Neutrophil (primary cell): Measurements from ENCODE around the gene TMOD4.
A peak's percentile ranks its signal among the peaks of the same experiment; 100 is the strongest.
"Not testable (repeated sequence)": the region's sequence is repeated elsewhere in the genome, so short reads cannot be mapped to it uniquely, and the experiment has no call there.

Source experiments
- H3K27ac ChIP-seq: fragments of 200-600 bp; sonication (generic); 2 replicates; pipeline ENCODE4 v1.5.1; 2016; ENCODE audit warnings: mild to moderate bottlenecking, moderate library complexity
- H3K27me3 ChIP-seq: fragments of 200-600 bp; sonication (generic); 2 replicates; pipeline ENCODE4 v1.6.0; 2016; ENCODE audit warnings: mild to moderate bottlenecking
- H3K36me3 ChIP-seq: fragments of 200-600 bp; sonication (generic); 2 replicates; pipeline ENCODE4 v1.5.1; 2017
- H3K4me1 ChIP-seq, 2 experiments: fragments of 200-600 bp in 1 of 2; sonication (generic) in 1 of 2; 1 replicate in 1 of 2; 2 replicates in 1 of 2; pipeline versions ENCODE4 v1.5.1 to v1.6.1; 2013 to 2016; ENCODE audit warnings: low read depth in 1 of 2, low read length in 1 of 2, mild to moderate bottlenecking in 1 of 2, moderate library complexity in 1 of 2; ENCODE audit not compliant: control insufficient read depth in 1 of 2, insufficient read depth in 1 of 2
- H3K4me3 ChIP-seq, 2 experiments: fragments of 200-600 bp in 1 of 2; sonication (generic) in 1 of 2; 1 replicate in 1 of 2; 2 replicates in 1 of 2; pipeline ENCODE4 v1.5.1; 2013 to 2016; ENCODE audit warnings: low read depth in 1 of 2, low read length in 1 of 2, mild to moderate bottlenecking in 1 of 2, moderate library complexity in 1 of 2
- H3K9me3 ChIP-seq: fragments of 200-600 bp; sonication (generic); 2 replicates; pipeline ENCODE4 v1.5.1; 2016
- TF ChIP-seq, protein P1 (sequence below): fragments of 200-600 bp; sonication (generic); IDR thresholded peaks from 2 replicates; pipeline ENCODE4 v1.5.1; 2016; ENCODE audit warnings: antibody characterized with exemption

Gene TMOD4

DNA sequence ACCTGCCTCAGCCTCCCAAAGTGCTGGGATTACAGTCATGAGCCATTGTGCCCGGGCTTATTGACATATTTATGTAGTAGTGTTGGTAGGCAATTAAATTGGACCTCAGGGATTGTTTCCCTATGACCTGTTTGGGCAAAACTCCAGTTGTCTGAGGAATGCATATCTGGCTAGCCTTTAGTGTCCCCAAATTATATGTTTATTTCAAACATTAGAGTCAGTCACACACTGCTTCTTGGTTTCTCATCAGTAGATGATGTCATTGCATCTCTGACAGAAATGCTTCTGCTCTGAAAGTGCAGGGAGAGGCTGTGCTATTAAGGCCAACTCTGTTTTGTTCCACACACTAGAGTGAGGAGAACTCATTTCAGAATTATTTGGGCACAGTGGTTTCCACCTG lies 35.0 kb upstream of the TMOD4 start:
- no peak overlapping the region for H3K27ac ChIP-seq
- H3K36me3 ChIP-seq = peaks cover 48% of the 10 kb centered on the region
- no peaks in the 10 kb centered on the region for H3K9me3 ChIP-seq
- H3K4me3 ChIP-seq = no peak overlapping the region
- no peaks in the 10 kb centered on the region for H3K27me3 ChIP-seq
- TF ChIP-seq, protein P1, sequence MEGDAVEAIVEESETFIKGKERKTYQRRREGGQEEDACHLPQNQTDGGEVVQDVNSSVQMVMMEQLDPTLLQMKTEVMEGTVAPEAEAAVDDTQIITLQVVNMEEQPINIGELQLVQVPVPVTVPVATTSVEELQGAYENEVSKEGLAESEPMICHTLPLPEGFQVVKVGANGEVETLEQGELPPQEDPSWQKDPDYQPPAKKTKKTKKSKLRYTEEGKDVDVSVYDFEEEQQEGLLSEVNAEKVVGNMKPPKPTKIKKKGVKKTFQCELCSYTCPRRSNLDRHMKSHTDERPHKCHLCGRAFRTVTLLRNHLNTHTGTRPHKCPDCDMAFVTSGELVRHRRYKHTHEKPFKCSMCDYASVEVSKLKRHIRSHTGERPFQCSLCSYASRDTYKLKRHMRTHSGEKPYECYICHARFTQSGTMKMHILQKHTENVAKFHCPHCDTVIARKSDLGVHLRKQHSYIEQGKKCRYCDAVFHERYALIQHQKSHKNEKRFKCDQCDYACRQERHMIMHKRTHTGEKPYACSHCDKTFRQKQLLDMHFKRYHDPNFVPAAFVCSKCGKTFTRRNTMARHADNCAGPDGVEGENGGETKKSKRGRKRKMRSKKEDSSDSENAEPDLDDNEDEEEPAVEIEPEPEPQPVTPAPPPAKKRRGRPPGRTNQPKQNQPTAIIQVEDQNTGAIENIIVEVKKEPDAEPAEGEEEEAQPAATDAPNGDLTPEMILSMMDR = no peak
- H3K4me1 ChIP-seq = peaks cover 0 to 4% of the 10 kb centered on the region in 2 experiments

DNA sequence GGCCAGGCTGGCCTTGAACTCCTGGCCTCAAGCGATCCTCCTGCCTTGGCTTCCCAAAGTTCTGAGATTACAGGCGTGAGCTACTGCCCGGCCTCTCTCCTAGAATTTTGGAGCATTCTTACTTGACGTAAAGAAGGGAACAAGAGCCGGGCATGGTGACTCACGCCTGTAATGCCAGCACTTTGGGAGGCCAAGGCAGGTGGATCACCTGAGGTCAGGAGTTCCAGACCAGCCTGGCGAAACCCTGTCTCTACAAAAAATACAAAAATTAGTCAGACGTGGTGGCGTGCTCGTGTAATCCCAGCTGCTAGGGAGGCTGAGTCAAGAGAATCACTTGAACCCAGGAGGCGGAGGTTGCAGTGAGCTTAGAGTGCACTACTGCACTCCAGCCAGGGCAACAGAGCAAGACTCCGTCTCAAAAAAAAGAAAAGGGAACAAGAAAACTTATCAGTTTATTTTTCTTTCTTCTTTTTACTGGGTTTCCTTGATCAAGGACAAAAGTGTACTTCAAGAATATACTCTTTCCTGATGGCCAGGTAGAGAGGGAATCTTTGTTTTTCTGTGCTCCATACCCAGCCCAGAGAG lies 29.7 kb upstream of the TMOD4 start:
- not testable (repeated sequence) for H3K27me3 ChIP-seq, H3K9me3 ChIP-seq, H3K4me3 ChIP-seq, H3K4me1 ChIP-seq
- Histone ChIP-seq H3K36me3 (peaks cover 43% of the 10 kb centered on the region), H3K27ac (peak overlapping the region; percentile 53)

GRCh38 chr1:151199873-151200581 lies 24.2 kb upstream of the TMOD4 start:
- Histone ChIP-seq H3K27me3 (peaks cover 4% of the 10 kb centered on the region), H3K36me3 (peaks cover 13% of the 10 kb centered on the region), H3K4me3 (peak overlapping the region; percentile 88 to 99), H3K9me3 (no peaks in the 10 kb centered on the region), H3K27ac (peak overlapping the region; percentile 94), H3K4me1 (peaks cover 19 to 22% of the 10 kb centered on the region in 2 experiments)
- TF ChIP-seq, protein P1 = no peak

DNA sequence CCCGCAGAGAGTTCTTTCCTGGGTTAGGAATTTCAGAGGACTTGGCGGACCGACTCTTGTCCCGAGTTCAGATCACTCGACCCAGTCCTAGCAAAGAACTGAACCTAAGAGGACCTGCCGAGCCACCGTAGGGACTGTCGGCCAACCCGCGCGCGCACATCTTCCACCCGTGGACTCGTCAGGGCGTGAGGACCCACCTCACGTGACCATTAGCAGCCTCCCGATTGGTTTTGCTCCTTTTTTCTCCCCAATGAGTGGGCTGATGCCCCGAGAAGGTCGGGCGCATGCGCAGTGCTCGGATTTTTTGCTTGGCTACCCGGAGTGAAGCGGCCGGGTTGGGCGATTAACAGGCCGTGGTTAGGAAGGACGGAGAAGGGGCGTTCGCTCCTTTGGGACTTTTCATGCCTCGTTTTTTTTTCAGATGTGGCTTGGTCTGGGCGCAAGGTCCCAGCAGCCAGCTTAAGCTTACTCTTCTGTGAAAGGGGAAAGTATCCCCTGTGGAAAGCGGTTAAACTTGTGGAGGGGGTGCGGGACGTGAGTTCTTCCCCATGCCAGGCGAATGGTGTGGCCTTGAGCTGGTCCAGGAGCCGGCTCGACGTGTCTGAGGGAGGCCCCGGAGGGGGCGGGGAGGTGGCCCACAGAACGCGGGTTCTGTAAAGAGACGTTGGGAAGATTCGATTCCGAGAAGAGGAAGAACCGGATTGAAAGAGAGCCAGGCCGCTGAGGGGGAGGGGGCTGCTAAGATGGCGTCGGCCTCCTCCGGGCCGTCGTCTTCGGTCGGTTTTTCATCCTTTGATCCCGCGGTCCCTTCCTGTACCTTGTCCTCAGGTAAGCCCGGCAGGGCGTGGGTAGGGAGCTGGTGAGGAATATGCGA lies 22.7 kb upstream of the TMOD4 start, which contains the start of gene PIP5K1A:
Gene PIP5K1A, plus strand, starts transcription at position 299 of the 874 bp plus-strand sequence. Its CDS starts 445 bp downstream, at position 744.
- TF ChIP-seq, protein P1 = no peak
- Histone ChIP-seq H3K4me1 (peaks cover 19 to 22% of the 10 kb centered on the region in 2 experiments), H3K9me3 (no peaks in the 10 kb centered on the region), H3K36me3 (peaks cover 10% of the 10 kb centered on the region), H3K27me3 (peaks cover 18% of the 10 kb centered on the region), H3K4me3 (peak within 1 kb of the TSS; percentile 88 to 99), H3K27ac (peak within 1 kb of the TSS; percentile 94)

DNA sequence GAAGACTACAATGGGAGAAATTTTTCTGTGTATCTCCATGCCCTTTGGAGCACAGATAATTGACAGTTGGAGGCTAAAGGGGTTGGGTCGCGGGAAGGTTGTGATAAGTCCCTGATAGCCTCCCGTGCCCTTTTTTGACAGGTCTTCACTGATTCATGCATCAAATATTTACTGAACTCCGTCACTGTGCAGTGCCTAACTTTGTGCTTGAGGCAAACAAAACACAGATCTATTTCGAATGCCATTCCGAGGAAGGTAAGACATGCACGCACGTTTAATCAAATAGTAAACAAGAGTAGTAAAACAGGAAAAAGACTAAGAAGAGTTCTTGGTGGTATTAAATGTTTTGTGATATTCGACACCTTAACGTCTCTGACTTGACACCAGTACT lies 22.1 kb upstream of the TMOD4 start:
- peaks cover 24% of the 10 kb centered on the region for H3K27me3 ChIP-seq
- H3K4me3 ChIP-seq = peak overlapping the region; percentile 88 to 99
- H3K4me1 ChIP-seq = peaks cover 19 to 22% of the 10 kb centered on the region in 2 experiments
- TF ChIP-seq, protein P1 = no peak
- H3K9me3 ChIP-seq = no peaks in the 10 kb centered on the region
- peaks cover 4% of the 10 kb centered on the region for H3K36me3 ChIP-seq
- peak overlapping the region; percentile 94 for H3K27ac ChIP-seq
